Activated T-cell treated with anti-CD3 and anti-CD28 coated beads, Interleukin-2, amount 50 U/mL, for 24 hours (primary cell): ENCODE measurements around the gene EPC2.

ENCODE experiments used
- DNase-seq: peaks from one replicate; pipeline ENCODE4 v3.0.0-alpha.2; 2020
- H3K27ac Mint-ChIP-seq: 2 replicates; pipeline ENCODE4 v1.8.0; 2020; ENCODE audit warnings: mild to moderate bottlenecking, mixed read lengths
- H3K27me3 Mint-ChIP-seq: 2 replicates; pipeline ENCODE4 v1.8.0; 2020; ENCODE audit warnings: mixed read lengths
- H3K36me3 Mint-ChIP-seq: 2 replicates; pipeline ENCODE4 v1.8.0; 2020; ENCODE audit warnings: low read depth, mixed read lengths
- H3K4me1 Mint-ChIP-seq: 2 replicates; pipeline ENCODE4 v1.8.0; 2020; ENCODE audit warnings: low read depth, mixed read lengths
- H3K4me3 Mint-ChIP-seq: 2 replicates; pipeline ENCODE4 v1.8.0; 2020; ENCODE audit warnings: mild to moderate bottlenecking, moderate library complexity, mixed read lengths
- H3K9me3 Mint-ChIP-seq: 2 replicates; pipeline ENCODE4 v1.8.0; 2020; ENCODE audit warnings: mixed read lengths

Gene EPC2

DNA sequence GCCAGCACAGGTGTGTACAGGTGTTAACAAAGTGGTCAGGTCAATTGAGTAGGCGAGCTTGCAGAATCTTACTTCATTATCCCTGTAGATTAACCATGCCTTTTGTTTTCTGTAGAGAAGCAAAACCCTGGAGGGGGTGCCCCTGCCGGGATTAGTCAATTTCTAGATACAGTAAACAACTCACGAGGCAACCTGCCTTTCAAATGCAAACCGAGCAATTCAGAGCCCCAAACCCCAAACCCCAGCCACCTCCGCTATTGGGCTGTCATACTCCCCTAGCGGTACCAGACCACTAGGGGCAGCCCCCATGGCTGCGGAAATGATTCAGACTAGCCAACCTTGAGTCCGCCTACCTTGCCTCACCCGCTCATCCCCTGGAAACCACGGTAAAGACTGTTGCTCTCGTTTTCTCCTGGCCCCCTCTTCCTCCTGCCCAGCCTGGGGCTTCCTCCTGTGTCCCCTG is 169.1 kb downstream of the EPC2 start:
- Mint-ChIP-seq H3K36me3 (no peaks in the 10 kb centered on the region), H3K4me1 (peaks cover 27% of the 10 kb centered on the region), H3K4me3 (no peak overlapping the region), H3K9me3 (no peaks in the 10 kb centered on the region), H3K27me3 (peaks cover 29% of the 10 kb centered on the region), H3K27ac (peak overlapping the region; percentile 40)
- DNase-seq = peak; percentile 75

DNA sequence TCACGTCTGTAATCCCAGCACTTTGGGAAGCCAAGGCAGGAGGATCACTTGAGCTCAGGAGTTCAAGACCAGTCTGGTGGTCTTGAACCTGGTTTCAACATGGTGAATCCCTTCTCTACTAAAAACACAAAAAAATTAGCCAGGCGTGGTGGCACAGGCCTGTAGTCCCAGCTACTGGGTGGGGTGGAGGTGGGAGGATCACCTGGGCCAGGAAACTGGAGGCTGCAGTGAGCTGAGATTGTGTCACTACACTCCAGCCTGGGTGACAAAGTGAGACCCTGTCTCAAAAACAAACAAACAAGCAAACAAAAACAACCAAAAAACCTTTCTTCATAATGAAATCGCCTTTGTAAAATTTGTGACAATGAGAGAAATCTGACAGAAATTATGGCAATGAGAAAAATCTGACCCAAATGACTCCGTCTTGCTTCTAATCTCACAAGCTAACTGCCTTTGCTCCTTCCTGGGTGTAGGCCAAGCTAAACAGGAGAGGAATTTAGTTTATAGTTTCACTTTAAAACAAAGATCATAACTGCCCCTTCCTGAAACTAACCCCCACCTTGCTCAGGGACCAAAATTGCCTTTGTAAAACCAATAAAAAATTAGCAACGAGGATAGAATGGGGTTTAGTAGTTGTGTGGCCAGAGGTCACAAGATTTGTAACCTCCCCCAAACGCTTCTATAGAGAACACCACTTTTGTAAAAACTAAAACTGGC is 169.8 kb downstream of the EPC2 start:
- Mint-ChIP-seq H3K4me3 (no peak overlapping the region), H3K36me3 (no peaks in the 10 kb centered on the region), H3K27ac (peak overlapping the region; percentile 40), H3K27me3 (peaks cover 33% of the 10 kb centered on the region), H3K9me3 (no peaks in the 10 kb centered on the region), H3K4me1 (peaks cover 27% of the 10 kb centered on the region)
- DNase-seq = no peak

DNA sequence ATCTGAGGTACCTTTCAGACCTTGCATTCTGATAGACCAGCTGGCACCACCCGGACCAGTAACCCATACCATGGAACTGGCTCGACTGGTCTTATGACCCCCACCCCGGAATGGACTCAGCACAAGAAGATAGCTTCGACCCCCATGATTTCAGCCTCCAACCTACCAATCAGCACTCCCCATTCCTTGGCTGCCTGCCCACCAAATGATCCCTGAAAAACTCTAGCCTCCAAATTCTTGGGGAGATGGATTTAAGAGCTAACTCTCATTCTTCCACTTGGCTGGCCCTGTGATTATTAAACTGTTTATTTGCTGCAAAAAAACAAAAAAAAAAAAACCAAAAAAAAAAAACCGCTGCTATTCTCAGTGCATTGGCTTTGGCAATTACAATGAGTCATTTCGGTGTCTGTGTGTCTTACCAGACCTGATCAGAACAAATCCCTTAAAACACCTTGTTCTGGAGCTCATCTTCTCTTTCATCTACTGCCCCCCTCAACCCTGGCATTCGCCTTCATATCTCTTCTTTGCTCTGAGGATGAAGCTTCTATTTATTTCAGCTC is 170.4 kb downstream of the EPC2 start:
- Mint-ChIP-seq H3K9me3 (no peaks in the 10 kb centered on the region), H3K36me3 (no peaks in the 10 kb centered on the region), H3K4me1 (peaks cover 27% of the 10 kb centered on the region), H3K27ac (no peak overlapping the region), H3K27me3 (peaks cover 34% of the 10 kb centered on the region), H3K4me3 (no peak overlapping the region)
- no peak for DNase-seq

DNA sequence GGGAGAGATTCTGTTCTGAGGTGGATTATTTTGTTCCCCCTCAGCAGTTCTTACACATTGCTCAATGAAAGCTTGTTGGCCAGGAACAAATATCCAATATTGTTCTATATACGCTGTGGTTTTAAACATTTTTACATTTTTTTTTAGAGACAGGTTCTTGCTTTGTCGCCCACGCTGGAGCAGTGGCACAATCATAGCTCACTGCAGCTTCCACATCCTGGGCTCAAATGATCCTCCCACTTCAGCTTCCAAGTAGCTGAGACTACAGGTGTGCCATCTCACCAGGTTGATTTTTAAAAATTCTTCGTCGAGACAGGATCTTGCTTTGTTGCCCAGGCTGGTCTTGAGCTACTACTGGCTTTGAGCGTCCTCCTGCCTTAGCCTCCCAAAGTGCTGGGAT is 171.6 kb downstream of the EPC2 start:
- Mint-ChIP-seq H3K27ac (no peak overlapping the region), H3K9me3 (no peaks in the 10 kb centered on the region), H3K36me3 (no peaks in the 10 kb centered on the region), H3K4me1 (peaks cover 27% of the 10 kb centered on the region), H3K4me3 (no peak overlapping the region), H3K27me3 (peaks cover 35% of the 10 kb centered on the region)
- DNase-seq = no peak

DNA sequence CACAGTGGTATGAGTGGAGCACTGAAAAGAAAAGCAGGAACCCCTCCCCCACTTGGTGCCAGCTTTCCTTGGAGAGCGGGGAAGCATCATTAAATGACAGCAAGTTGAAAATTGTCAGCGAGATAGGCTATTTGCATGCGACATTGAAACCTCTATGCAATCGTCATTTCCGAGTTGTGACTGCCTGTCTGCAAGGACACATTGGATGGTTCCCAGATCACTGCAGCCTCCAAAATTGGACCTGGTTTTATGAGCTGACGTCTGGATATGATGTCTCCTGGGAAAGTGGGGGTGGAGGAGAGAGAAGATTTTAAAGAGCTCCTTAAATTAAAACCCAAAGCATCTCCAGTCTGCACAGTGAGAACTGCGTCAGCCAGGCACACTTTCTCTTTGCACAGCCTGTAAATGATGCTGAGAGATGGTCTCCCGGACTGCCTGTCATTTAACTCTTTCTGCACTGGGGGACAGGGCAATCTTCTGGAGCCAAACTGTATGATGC is 172.7 kb downstream of the EPC2 start:
- H3K9me3 Mint-ChIP-seq = no peaks in the 10 kb centered on the region
- H3K36me3 Mint-ChIP-seq = no peaks in the 10 kb centered on the region
- DNase-seq = no peak
- H3K27me3 Mint-ChIP-seq = peaks cover 35% of the 10 kb centered on the region
- peak overlapping the region; percentile 55 for H3K4me3 Mint-ChIP-seq
- peaks cover 27% of the 10 kb centered on the region for H3K4me1 Mint-ChIP-seq
- no peak overlapping the region for H3K27ac Mint-ChIP-seq

DNA sequence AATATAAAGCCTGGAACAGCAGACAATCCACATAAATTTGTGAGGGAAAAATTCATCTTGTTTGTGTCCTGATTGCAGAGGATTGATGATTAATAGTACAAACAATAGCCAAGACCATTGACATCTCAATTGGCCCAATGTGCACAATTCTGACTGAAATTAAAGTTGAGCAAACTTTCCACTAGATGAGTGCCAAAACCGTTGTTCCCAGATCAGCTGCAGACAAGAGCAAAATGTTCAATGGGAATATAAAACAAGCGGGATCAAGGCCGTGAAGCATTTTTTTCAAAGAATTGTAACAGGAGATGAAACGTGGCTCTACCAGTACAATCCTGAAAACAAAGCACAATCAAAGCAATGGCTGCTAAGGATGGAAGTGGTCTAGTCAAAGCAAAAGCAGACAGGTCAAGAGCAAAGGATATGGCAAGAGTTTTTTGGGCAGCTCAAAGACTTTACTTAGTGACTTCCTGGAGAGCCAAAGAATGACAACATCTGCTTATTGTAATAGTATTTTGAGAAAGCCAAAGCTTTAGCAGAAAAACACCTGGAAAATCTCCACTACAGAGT is 174.6 kb downstream of the EPC2 start:
- Mint-ChIP-seq H3K4me1 (peaks cover 18% of the 10 kb centered on the region), H3K4me3 (no peak overlapping the region), H3K27me3 (peaks cover 39% of the 10 kb centered on the region), H3K9me3 (no peaks in the 10 kb centered on the region), H3K27ac (no peak overlapping the region), H3K36me3 (no peaks in the 10 kb centered on the region)
- DNase-seq = no peak

DNA sequence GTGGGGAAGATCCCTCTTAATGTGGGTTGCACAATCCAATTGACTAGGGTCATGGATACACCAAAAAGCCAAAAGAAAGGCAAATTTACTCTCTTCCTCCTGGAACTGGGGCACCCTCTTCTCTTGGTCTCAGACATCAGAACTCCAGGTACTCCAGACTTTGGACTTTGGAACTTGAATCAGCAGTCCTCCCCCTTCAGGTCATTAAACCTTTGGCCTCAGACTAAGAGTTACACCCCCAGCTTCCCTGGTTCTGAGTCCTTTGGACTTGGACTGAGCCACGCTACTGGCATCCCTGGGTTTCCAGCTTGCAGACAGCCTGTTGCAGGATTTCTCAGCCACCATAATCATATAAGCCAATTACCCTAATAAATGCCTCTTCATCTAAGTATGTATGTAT is 179.6 kb downstream of the EPC2 start:
- Mint-ChIP-seq H3K27me3 (peaks cover 15% of the 10 kb centered on the region), H3K4me3 (no peak overlapping the region), H3K9me3 (no peaks in the 10 kb centered on the region), H3K27ac (no peak overlapping the region), H3K4me1 (no peaks in the 10 kb centered on the region), H3K36me3 (no peaks in the 10 kb centered on the region)
- no peak for DNase-seq

DNA sequence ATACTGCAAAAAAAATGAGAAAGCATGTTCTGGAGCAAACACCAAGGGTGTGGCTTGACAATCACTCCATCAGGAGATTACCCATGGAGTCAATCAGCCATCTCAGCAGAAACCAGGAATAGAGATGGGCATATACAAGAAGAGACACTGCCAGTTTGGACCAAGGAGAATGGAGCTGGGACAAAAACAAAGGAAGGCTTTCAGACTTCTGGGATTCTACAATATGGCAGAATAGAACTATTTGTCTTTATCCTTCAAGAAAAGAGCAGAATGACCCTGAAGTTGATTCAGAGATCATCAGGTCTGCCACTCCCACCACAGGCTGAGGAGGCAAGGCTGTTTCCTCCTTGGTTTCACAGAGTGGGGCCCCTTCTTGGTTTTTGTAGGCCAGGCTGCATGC is 182.2 kb downstream of the EPC2 start:
- Mint-ChIP-seq H3K4me1 (no peaks in the 10 kb centered on the region), H3K27me3 (peaks cover 10% of the 10 kb centered on the region), H3K4me3 (no peak overlapping the region), H3K27ac (no peak overlapping the region), H3K36me3 (no peaks in the 10 kb centered on the region), H3K9me3 (no peaks in the 10 kb centered on the region)
- DNase-seq = no peak

DNA sequence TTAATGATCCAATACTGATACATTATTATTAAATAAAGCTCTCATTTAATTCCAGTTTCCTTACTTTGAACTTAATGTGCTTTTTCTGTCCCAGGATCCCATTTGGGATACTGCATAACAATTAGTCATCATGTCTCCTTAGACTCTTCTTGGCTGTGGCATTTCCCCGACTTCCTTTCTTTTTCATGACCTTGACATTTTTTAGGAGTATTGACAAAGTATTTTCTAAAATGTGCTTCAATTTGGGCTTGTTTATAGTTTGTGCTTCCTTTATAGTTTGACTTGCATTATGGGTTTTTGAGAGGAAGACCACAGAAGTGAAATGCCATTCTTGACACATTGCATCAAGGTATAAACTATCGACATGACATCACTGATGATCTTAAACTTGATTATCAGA is 184.4 kb downstream of the EPC2 start:
- H3K4me3 Mint-ChIP-seq = no peak overlapping the region
- no peaks in the 10 kb centered on the region for H3K36me3 Mint-ChIP-seq
- peaks cover 4% of the 10 kb centered on the region for H3K27me3 Mint-ChIP-seq
- no peaks in the 10 kb centered on the region for H3K4me1 Mint-ChIP-seq
- DNase-seq = no peak
- no peaks in the 10 kb centered on the region for H3K9me3 Mint-ChIP-seq
- H3K27ac Mint-ChIP-seq = no peak overlapping the region

DNA sequence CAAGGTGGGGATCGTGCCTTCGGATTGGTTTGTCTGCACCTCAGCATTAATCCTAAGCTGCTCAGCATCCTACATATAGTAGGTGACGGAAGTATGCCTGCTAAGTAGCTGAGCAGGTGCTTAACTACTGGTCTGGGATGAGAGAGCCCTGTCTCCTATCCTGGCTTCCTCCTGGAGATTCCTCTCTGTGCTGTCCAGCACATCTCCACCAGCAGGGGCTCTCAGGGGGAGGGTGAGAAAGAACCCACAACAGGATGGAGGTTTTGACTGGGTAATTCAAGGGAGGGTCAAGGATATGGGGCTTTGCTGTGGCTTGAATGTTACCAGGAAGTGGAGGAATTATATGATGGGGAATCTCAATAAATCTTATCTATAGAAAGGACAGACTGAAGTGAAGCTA is 185.1 kb downstream of the EPC2 start:
- Mint-ChIP-seq H3K36me3 (no peaks in the 10 kb centered on the region), H3K4me3 (no peak overlapping the region), H3K9me3 (no peaks in the 10 kb centered on the region), H3K4me1 (no peaks in the 10 kb centered on the region), H3K27me3 (peaks cover 4% of the 10 kb centered on the region), H3K27ac (no peak overlapping the region)
- no peak for DNase-seq

DNA sequence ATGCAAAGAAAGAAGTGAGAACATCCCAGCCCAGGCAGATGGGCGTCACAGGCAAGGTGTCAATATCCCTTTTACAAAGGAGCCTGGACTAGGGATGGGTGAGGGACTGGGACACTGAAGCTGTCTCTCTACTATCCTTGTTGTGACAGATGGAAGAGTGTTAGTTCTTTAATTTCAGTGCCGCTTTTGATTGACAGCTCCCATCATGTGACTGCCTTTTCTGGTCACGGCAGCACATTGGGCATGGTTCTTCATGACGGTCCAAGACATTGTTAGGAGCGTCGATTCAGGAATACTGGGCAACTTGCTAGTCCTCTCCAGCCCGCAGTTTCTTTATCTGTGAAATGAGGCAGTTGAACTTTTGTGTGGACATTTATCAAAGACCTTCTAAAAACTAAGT is 188.1 kb downstream of the EPC2 start:
- Mint-ChIP-seq H3K4me3 (no peak overlapping the region), H3K4me1 (no peaks in the 10 kb centered on the region), H3K27ac (no peak overlapping the region), H3K36me3 (no peaks in the 10 kb centered on the region), H3K27me3 (no peaks in the 10 kb centered on the region), H3K9me3 (no peaks in the 10 kb centered on the region)
- DNase-seq = no peak
